ENCODE data around the gene U2SURP. TPM values are rescaled to one million over a fixed set of nuclear protein-coding genes. Genes with fewer than 3 reads are reported as not detected.
A peak's percentile ranks its signal among the peaks of the same experiment; 100 is the strongest.

Gene U2SURP
- total RNA-seq, 2 donors from 2014 or later, result 139 to 160 TPM

- Mint-ChIP-seq H3K9me3 (no peaks in the 10 kb centered on the region), H3K27ac (no peak overlapping the region), H3K4me1 (peaks cover 13% of the 10 kb centered on the region), H3K27me3 (ENCODE audit: insufficient read depth) (no peaks in the 10 kb centered on the region), H3K4me3 (no peak overlapping the region), H3K36me3 (ENCODE audit: low read depth) (no peaks in the 10 kb centered on the region)
- H3K36me3 ChIP-seq (ENCODE audit: control insufficient read depth, insufficient read depth, low read length), result no peaks in the 10 kb centered on the region
- WGBS, 2 experiments (ENCODE audit: insufficient coverage in 1 of 2, insufficient read length in 1 of 2), result 72 to 80% methylated on average over 1 to 3 of the region's 3 CpGs
- H3K4me3 ChIP-seq (ENCODE audit: low read length), result no peak overlapping the region
- peak; percentile 44 for TF ChIP-seq CTCF (conservative IDR thresholded peaks at IDR 0.05)
- no peaks in the 10 kb centered on the region for H3K4me1 ChIP-seq (ENCODE audit: control insufficient read depth, insufficient read depth, low read length)
- H3K9me3 ChIP-seq (ENCODE audit: control insufficient read depth, low read length), result no peaks in the 10 kb centered on the region
- H3K9ac ChIP-seq (ENCODE audit: extremely low read depth, low read length, poor library complexity, severe bottlenecking), result no peak overlapping the region
- DNase-seq, result no peak
- no peaks in the 10 kb centered on the region for H3K27me3 ChIP-seq (ENCODE audit: control insufficient read depth, insufficient read depth, low read length, poor library complexity, severe bottlenecking)
- no peak overlapping the region for H3K27ac ChIP-seq (ENCODE audit: low read depth, low read length)
Observed at GRCh38 chr3:142981108-142981507, 20.3 kb upstream of the U2SURP start.

- Mint-ChIP-seq H3K4me1 (peaks cover 15% of the 10 kb centered on the region), H3K27me3 (ENCODE audit: insufficient read depth) (no peaks in the 10 kb centered on the region), H3K27ac (no peak overlapping the region), H3K36me3 (ENCODE audit: low read depth) (no peaks in the 10 kb centered on the region), H3K9me3 (no peaks in the 10 kb centered on the region), H3K4me3 (no peak overlapping the region)
- Histone ChIP-seq H3K27me3 (ENCODE audit: control insufficient read depth, insufficient read depth, low read length, poor library complexity, severe bottlenecking) (no peaks in the 10 kb centered on the region), H3K9me3 (ENCODE audit: control insufficient read depth, low read length) (no peaks in the 10 kb centered on the region), H3K27ac (ENCODE audit: low read depth, low read length) (no peak overlapping the region), H3K9ac (ENCODE audit: extremely low read depth, low read length, poor library complexity, severe bottlenecking) (no peak overlapping the region), H3K36me3 (ENCODE audit: control insufficient read depth, insufficient read depth, low read length) (no peaks in the 10 kb centered on the region), H3K4me3 (ENCODE audit: low read length) (no peak overlapping the region), H3K4me1 (ENCODE audit: control insufficient read depth, insufficient read depth, low read length) (no peaks in the 10 kb centered on the region)
- peak; percentile 46 for TF ChIP-seq CTCF (conservative IDR thresholded peaks at IDR 0.05)
- DNase-seq, result no peak
- 70 to 81% methylated on average over 2 to 4 of the region's 7 CpGs for WGBS, 2 experiments (ENCODE audit: insufficient coverage in 1 of 2, insufficient read length in 1 of 2)
Observed at GRCh38 chr3:142982038-142982773, 19.2 kb upstream of the U2SURP start.

- peaks cover 10% of the 10 kb centered on the region for H3K4me1 ChIP-seq (ENCODE audit: control insufficient read depth, insufficient read depth, low read length)
- 99 to 100% methylated on average over 1 to 2 of the region's 2 CpGs for WGBS, 2 experiments (ENCODE audit: insufficient coverage in 1 of 2, insufficient read length in 1 of 2)
Observed at GRCh38 chr3:142983318-142983717, 18.1 kb upstream of the U2SURP start.

More at GRCh38 chr3:142983318-142983717, 18.1 kb upstream of the U2SURP start:
- H3K27ac Mint-ChIP-seq, result no peak overlapping the region
- no peak for TF ChIP-seq CTCF (conservative IDR thresholded peaks at IDR 0.05)
- H3K27ac ChIP-seq (ENCODE audit: low read depth, low read length), result no peak overlapping the region
- no peaks in the 10 kb centered on the region for H3K27me3 ChIP-seq (ENCODE audit: control insufficient read depth, insufficient read depth, low read length, poor library complexity, severe bottlenecking)
- no peaks in the 10 kb centered on the region for H3K27me3 Mint-ChIP-seq (ENCODE audit: insufficient read depth)
- no peak overlapping the region for H3K4me3 Mint-ChIP-seq
- no peaks in the 10 kb centered on the region for H3K9me3 Mint-ChIP-seq
- H3K4me1 Mint-ChIP-seq, result peaks cover 21% of the 10 kb centered on the region
- no peaks in the 10 kb centered on the region for H3K9me3 ChIP-seq (ENCODE audit: control insufficient read depth, low read length)
- H3K9ac ChIP-seq (ENCODE audit: extremely low read depth, low read length, poor library complexity, severe bottlenecking), result no peak overlapping the region
- no peaks in the 10 kb centered on the region for H3K36me3 ChIP-seq (ENCODE audit: control insufficient read depth, insufficient read depth, low read length)
- DNase-seq, result no peak
- H3K36me3 Mint-ChIP-seq (ENCODE audit: low read depth), result no peaks in the 10 kb centered on the region
- H3K4me3 ChIP-seq (ENCODE audit: low read length), result no peak overlapping the region

All from endodermal cell (in vitro differentiated cells).